HUES48 (cell line): ENCODE data around the gene HIPK4.

Experiments
- H3K27ac ChIP-seq: one replicate; pipeline ENCODE4 v1.7.0; 2013; ENCODE audit warnings: low read depth, low read length, inconsistent platforms
- H3K27me3 ChIP-seq: 2 replicates; pipeline ENCODE4 v1.6.1; 2013; ENCODE audit warnings: mild to moderate bottlenecking, low read length; ENCODE audit not compliant: control insufficient read depth, insufficient read depth
- H3K36me3 ChIP-seq: 2 replicates; pipeline ENCODE4 v1.6.1; 2013; ENCODE audit warnings: low read length; ENCODE audit not compliant: control insufficient read depth, insufficient read depth
- H3K4me1 ChIP-seq: 2 replicates; pipeline ENCODE4 v1.6.1; 2013; ENCODE audit warnings: mild to moderate bottlenecking, low read length; ENCODE audit not compliant: control insufficient read depth, insufficient read depth
- H3K4me3 ChIP-seq: 2 replicates; pipeline ENCODE4 v1.5.1; 2013; ENCODE audit warnings: mild to moderate bottlenecking, low read depth, low read length
- H3K9ac ChIP-seq: 2 replicates; pipeline ENCODE4 v1.6.1; 2013; ENCODE audit warnings: mild to moderate bottlenecking, low read depth, low read length, moderate library complexity
- H3K9me3 ChIP-seq: 2 replicates; pipeline ENCODE4 v1.6.1; 2013; ENCODE audit warnings: low read length; ENCODE audit not compliant: control insufficient read depth, insufficient read depth

The HIPK4 gene

DNA sequence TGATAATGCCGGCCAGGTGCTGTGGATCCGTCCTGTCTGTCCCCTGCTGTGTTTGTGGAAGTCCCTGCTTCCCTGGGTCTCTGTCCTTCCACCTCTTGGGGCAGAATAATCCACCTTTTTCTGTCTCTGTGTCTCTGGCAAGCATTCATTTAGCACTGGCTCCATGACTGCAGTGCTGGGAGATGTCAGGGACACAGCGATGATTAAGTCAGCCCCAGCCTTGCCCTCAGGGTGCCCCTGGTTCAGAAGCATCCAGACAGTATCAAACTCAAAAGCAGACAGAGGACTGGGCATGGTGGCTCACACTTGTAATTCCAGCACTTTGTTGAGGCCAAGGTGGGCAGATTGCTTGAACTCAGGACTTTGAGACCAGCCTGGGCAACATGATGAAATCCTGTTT is 1.5 kb downstream of the HIPK4 start:
- Histone ChIP-seq H3K4me1 (no peaks in the 10 kb centered on the region; the same call in 1 of the 2 replicates), H3K4me3 (no peak overlapping the region), H3K27me3 (no peaks in the 10 kb centered on the region), H3K9ac (no peak overlapping the region), H3K27ac (no peak overlapping the region), H3K36me3 (no peaks in the 10 kb centered on the region), H3K9me3 (no peaks in the 10 kb centered on the region)

DNA sequence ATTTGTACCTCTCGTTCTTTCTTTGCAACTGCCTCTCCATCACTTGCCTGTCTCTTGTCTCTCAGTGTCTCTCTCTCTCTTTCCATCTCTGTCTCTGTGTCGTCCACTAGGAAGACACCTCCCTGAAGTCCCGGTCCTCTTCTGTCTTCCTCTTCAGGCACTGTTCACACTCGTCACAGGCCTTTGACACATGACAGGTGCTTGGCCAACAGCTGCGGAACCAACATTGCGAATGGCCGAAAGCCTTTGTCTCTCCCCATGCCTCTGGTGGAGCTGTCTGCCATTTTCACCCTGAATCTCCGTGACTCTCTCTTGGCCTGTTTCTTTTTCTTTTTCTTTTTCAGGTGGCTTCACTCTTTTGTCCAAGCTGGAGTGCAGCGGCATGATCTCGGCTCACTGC is 2.8 kb downstream of the HIPK4 start:
- Histone ChIP-seq H3K4me1 (no peaks in the 10 kb centered on the region; the same call in 1 of the 2 replicates), H3K36me3 (no peaks in the 10 kb centered on the region), H3K27me3 (no peaks in the 10 kb centered on the region), H3K9ac (no peak overlapping the region), H3K27ac (no peak overlapping the region), H3K4me3 (no peak overlapping the region), H3K9me3 (no peaks in the 10 kb centered on the region)

DNA sequence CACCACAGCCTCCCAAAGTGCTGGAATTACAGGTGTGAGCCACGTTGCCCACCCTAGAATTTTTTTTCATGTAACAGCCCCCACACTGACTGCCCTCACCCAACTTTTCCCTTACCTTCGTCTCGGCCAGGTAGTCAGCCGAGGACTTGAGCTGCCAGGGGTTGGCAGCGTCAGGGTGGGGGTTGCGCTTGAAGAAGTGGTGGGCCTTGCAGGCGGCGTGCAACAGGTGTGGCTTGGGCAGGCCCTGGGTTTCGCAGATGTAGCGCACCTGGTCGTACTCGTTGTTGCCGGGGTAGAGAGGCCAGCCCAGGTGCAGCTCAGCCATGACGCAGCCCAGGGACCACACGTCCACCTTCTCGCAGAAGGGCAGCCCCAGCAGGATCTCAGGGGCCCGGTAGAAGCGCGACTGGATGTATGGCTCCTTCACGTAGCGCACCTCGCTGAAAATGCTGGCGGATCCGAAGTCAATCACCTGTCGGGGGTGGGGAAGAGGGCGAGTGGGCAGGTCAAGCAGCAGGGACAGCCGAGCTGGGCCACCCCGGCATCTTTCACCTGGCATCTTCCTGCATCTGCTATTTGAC is 6.2 kb downstream of the HIPK4 start:
- Histone ChIP-seq H3K36me3 (peaks cover 9% of the 10 kb centered on the region), H3K27ac (no peak overlapping the region), H3K9me3 (no peaks in the 10 kb centered on the region), H3K4me1 (no peaks in the 10 kb centered on the region), H3K4me3 (no peak overlapping the region), H3K9ac (no peak overlapping the region), H3K27me3 (no peaks in the 10 kb centered on the region)

DNA sequence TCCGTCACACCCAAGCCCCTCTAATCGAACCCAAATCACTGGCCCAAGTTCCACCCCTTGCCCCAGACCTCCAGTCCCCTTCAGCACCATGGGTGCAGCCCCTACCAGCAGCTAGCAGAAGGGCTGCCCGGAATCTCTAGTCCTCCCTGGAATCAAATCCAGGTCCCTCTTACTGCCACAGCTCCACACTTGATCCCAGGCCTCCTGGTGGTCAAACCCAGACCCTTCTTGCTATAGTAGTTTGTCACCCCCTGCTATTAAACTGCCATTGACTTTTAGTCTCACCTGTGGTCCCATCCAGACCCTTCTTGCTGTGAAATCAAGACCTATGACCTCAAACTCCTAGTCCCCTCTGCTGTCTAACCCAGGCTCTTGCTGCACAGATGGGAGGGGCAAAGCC is 8.7 kb downstream of the HIPK4 start:
- no peaks in the 10 kb centered on the region for H3K4me1 ChIP-seq
- H3K9me3 ChIP-seq = no peaks in the 10 kb centered on the region
- H3K4me3 ChIP-seq = no peak overlapping the region
- peaks cover 27% of the 10 kb centered on the region for H3K36me3 ChIP-seq
- H3K9ac ChIP-seq = no peak overlapping the region
- no peaks in the 10 kb centered on the region for H3K27me3 ChIP-seq
- H3K27ac ChIP-seq = no peak overlapping the region

DNA sequence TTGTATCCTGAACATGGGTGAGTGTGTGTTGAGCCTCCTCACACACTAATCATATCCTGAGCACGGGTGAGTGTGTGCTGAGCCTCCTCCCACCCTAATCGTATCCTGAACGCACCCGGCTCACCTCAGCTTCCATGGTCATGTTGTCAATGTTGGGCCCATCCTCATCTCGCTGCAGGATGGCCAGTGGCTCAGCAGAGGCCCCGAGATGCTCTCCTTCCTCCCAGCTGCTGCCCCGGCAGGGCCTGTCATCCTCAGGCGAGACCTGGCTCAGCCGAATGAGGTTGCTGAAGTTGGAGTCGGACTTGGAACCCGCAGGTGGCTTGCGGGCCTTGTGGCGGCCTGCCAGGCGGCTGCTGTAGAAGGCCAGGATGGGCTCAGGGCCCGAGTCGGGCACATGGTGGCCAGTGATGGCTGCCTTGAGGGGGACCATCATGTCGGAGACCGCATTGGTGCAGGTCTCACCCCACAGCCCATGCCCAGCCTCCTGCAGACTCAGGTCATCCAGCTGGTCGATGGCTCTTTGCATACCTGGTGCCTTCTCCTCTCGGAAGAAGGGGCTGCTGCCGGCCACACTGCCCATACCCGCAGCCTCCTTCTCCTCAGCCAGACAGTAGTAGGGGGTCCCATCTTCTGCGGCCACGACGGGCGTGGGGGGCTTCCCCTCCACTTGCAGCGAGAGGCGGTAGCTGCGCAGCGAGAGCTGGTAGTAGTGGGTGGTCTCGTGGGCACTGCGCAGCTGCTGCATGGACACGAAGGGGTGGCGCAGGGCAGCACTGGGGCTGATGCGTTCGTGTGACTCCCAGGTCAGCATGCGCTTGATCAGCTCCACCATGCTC is 9.6 kb downstream of the HIPK4 start:
- H3K9me3 ChIP-seq = no peaks in the 10 kb centered on the region
- peaks cover 31% of the 10 kb centered on the region for H3K36me3 ChIP-seq
- no peak overlapping the region for H3K9ac ChIP-seq
- H3K4me1 ChIP-seq = no peaks in the 10 kb centered on the region
- no peaks in the 10 kb centered on the region for H3K27me3 ChIP-seq
- H3K27ac ChIP-seq = no peak overlapping the region
- no peak overlapping the region for H3K4me3 ChIP-seq

DNA sequence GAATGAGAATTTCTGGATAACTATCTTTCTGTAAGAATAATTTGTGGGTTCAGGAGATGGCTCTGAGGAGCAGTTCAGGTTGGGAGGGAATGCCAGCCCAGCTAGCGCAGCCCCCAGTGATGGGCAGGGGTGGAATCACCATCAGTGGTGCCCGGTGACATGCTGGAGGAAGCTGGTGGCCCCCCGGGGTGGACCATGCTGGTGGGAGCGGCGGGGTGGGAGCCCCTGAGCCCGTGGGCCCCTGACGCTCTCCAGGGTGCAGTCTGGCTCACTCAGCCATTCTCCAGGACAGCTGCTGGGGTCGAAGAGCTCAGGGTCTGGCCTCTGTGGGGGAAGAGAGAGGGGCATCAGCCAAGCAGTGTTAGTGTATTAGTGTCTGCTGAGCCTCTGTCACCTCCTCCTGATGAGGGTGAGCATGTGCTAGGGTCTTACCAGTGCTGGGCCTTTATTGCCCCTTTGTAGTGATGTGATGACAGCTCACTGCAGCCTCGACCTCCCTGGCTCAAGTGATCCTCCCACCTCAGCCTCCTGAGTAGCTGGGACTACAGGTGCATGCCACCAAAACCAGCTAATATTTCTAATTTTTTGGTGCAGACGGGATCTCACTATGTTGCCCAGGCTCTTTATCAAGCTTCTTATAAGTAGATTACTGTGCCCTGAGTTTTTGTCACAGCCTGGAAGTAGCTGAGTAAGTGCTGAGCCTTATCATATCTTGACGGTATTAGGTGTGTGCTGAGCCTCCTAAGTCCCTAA is 10.4 kb downstream of the HIPK4 start:
- H3K36me3 ChIP-seq = peaks cover 33% of the 10 kb centered on the region
- no peak overlapping the region for H3K9ac ChIP-seq
- no peaks in the 10 kb centered on the region for H3K4me1 ChIP-seq
- no peaks in the 10 kb centered on the region for H3K9me3 ChIP-seq
- H3K27me3 ChIP-seq = no peaks in the 10 kb centered on the region
- H3K27ac ChIP-seq = no peak overlapping the region
- no peak overlapping the region for H3K4me3 ChIP-seq

DNA sequence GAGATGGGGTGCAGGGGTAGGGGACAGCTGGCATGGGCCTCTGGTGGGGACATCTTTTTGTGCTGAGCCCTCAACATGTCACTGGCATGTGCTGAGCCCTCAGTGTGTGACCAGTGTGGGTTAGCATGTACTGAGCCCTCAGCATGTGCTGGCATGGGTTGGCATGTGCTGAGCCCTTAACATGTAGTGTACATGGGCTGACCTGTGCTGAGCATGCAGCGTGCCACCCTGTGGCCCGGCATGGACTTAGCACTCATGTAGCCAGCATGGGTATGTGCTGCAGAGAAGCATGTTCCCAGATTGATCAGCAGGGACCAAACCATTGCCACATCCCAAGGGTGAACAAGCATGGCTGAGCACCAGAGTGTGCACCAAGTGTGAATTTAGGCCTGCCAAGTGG is 11.5 kb downstream of the HIPK4 start:
- peaks cover 41% of the 10 kb centered on the region for H3K36me3 ChIP-seq
- H3K27me3 ChIP-seq = no peaks in the 10 kb centered on the region

DNA sequence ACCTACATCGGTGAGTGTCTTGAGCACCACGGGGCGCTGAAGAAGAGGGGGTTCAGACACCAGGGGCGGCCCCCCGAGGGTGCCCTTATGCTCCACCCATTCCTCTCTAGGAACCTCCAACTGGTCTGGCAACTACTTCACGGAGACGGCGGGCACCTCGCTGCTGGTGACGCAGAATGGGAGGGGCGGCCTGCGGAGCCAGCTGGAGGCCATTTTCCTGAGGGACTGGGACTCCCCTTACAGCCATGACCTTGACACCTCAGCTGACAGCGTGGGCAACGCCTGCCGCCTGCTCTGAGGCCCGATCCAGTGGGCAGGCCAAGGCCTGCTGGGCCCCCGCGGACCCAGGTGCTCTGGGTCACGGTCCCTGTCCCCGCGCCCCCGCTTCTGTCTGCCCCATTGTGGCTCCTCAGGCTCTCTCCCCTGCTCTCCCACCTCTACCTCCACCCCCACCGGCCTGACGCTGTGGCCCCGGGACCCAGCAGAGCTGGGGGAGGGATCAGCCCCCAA is 12.1 kb downstream of the HIPK4 start:
- Histone ChIP-seq H3K27ac (no peak overlapping the region), H3K4me1 (no peaks in the 10 kb centered on the region), H3K36me3 (peaks cover 44% of the 10 kb centered on the region)

More for the DNA sequence above, 11.5 kb downstream of the HIPK4 start:
- Histone ChIP-seq H3K9ac (no peak overlapping the region), H3K9me3 (no peaks in the 10 kb centered on the region), H3K27ac (no peak overlapping the region), H3K4me1 (no peaks in the 10 kb centered on the region), H3K4me3 (no peak overlapping the region)

DNA sequence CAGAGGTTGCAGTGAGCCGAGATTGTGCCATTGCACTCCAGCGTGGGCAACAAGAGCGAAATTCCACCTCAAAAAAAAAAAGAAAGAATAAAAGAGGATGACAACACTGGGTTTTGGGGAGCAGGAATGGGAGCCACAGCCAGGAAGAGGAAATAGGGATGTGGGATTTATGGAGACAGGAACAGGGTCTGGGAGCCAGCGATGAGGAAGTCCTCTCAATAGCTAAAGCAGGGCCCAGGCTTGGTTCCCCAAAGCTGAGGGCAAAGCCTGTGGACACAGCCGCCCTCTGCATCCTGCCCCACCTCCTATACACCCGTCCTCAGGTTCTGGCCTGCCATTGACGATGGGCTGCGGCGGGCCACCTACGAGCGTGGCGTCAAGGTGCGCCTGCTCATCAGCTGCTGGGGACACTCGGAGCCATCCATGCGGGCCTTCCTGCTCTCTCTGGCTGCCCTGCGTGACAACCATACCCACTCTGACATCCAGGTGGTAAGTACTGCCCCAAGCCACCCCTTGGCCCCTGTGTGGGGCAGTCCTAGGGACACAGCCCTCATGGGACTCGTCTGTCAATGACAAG is 13.6 kb downstream of the HIPK4 start:
- H3K9me3 ChIP-seq = no peaks in the 10 kb centered on the region
- H3K36me3 ChIP-seq = peaks cover 59% of the 10 kb centered on the region
- no peaks in the 10 kb centered on the region for H3K27me3 ChIP-seq
- no peak overlapping the region for H3K9ac ChIP-seq
- no peaks in the 10 kb centered on the region for H3K4me1 ChIP-seq
- H3K4me3 ChIP-seq = no peak overlapping the region
- H3K27ac ChIP-seq = no peak overlapping the region

More for the DNA sequence above, 12.1 kb downstream of the HIPK4 start:
- Histone ChIP-seq H3K9me3 (no peaks in the 10 kb centered on the region), H3K4me3 (no peak overlapping the region), H3K9ac (no peak overlapping the region), H3K27me3 (no peaks in the 10 kb centered on the region)

DNA sequence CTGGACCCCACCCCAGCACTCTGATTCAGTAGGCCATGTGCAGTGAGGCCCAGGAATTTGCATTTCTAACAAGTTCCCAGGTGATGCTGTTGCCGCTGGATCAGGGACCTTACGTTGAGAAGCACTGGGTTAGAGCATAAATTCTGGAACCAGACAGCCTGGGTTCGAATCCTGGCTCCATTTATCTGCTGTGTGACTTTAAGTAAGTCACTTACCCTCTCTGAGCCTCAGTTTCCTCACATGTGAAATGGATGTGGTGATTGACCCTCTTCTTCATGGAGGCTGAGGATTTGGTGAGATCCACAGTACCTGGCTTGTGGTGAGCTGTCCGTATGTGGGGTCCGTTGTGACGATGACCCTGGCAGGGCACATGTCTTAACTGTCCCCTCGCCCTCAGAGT is 15.9 kb downstream of the HIPK4 start:
- Histone ChIP-seq H3K4me3 (no peak overlapping the region), H3K4me1 (no peaks in the 10 kb centered on the region), H3K36me3 (peaks cover 76% of the 10 kb centered on the region), H3K9me3 (no peaks in the 10 kb centered on the region), H3K27me3 (no peaks in the 10 kb centered on the region), H3K9ac (no peak overlapping the region), H3K27ac (no peak overlapping the region)
